Common myeloid progenitor, CD34-positive (primary cell): ENCODE results near the gene IYD.

ENCODE experiments used
- CTCF ChIA-PET: fragments of 350-600 bp; sonication (Branson Sonifier 250); formaldehyde crosslinking; loops from one replicate; lab custom pipeline; 2021; ENCODE audit warnings: antibody characterized with exemption; lab: Charles Lee
- POLR2A ChIA-PET: fragments of 350-600 bp; sonication (Branson Sonifier 250); formaldehyde crosslinking; loops from one replicate; lab custom pipeline; 2021; ENCODE audit warnings: antibody characterized with exemption; lab: Charles Lee
- DNase-seq, 3 donors: peaks; one replicate each; pipeline versions ENCODE4 v3.0.0 to v3.0.0-alpha.2; 2013
- H3K27ac ChIP-seq, 2 experiments: 1 replicate in 1 of 2; 2 replicates in 1 of 2; pipeline ENCODE4 v1.7.0; 2013; ENCODE audit warnings: inconsistent platforms in 2 of 2, low read length in 2 of 2, mild to moderate bottlenecking in 2 of 2, low read depth in 1 of 2, moderate library complexity in 1 of 2; ENCODE audit not compliant: severe bottlenecking in 2 of 2, insufficient read depth in 1 of 2, poor library complexity in 1 of 2
- H3K27me3 ChIP-seq, 5 experiments: replicated peaks in 2 of 5; 1 replicate in 3 of 5; 2 replicates in 2 of 5; pipeline versions ENCODE4 v1.6.1 to v1.7.0; 2013; ENCODE audit warnings: low read length in 4 of 5, mild to moderate bottlenecking in 2 of 5, moderate library complexity in 2 of 5, inconsistent platforms in 1 of 5; ENCODE audit not compliant: insufficient read depth in 5 of 5, control insufficient read depth in 4 of 5
- H3K36me3 ChIP-seq, 4 experiments: 1 replicate in 2 of 4; 2 replicates in 2 of 4; pipeline versions ENCODE4 v1.6.1 to v1.7.0; 2013; ENCODE audit warnings: low read length in 3 of 4, control low read depth in 1 of 4, mild to moderate bottlenecking in 1 of 4; ENCODE audit not compliant: control insufficient read depth in 4 of 4, insufficient read depth in 4 of 4
- H3K4me1 ChIP-seq, 4 experiments: 1 replicate in 3 of 4; 2 replicates in 1 of 4; pipeline versions ENCODE4 v1.6.1 to v1.7.1; 2013; ENCODE audit warnings: low read length in 3 of 4, mild to moderate bottlenecking in 3 of 4, control low read depth in 1 of 4, inconsistent platforms in 1 of 4, moderate library complexity in 1 of 4; ENCODE audit not compliant: control insufficient read depth in 4 of 4, insufficient read depth in 4 of 4; ENCODE audit errors: control extremely low read depth in 1 of 4
- H3K4me3 ChIP-seq, 7 experiments: 1 replicate in 4 of 7; 2 replicates in 3 of 7; pipeline versions ENCODE4 v1.5.1 to v1.7.0; 2013; ENCODE audit warnings: mild to moderate bottlenecking in 7 of 7, low read length in 6 of 7, moderate library complexity in 6 of 7, inconsistent platforms in 2 of 7, low read depth in 2 of 7, control low read depth in 1 of 7; ENCODE audit not compliant: insufficient read depth in 4 of 7, control insufficient read depth in 1 of 7; ENCODE audit errors: extremely low read depth in 1 of 7
- H3K9me3 ChIP-seq, 5 experiments: 1 replicate in 4 of 5; 2 replicates in 1 of 5; pipeline versions ENCODE4 v1.6.1 to v1.7.1; 2013; ENCODE audit warnings: low read length in 4 of 5, mild to moderate bottlenecking in 2 of 5, inconsistent platforms in 1 of 5, low read depth in 1 of 5, moderate library complexity in 1 of 5; ENCODE audit not compliant: control insufficient read depth in 4 of 5, insufficient read depth in 2 of 5; ENCODE audit errors: control extremely low read depth in 1 of 5
- WGBS: methylation state at CpG from one replicate; pipeline ENCODE4 v1.1.5; 2013; ENCODE audit not compliant: insufficient coverage; 5-methylcytosine and 5-hydroxymethylcytosine counted together

IYD gene

DNA sequence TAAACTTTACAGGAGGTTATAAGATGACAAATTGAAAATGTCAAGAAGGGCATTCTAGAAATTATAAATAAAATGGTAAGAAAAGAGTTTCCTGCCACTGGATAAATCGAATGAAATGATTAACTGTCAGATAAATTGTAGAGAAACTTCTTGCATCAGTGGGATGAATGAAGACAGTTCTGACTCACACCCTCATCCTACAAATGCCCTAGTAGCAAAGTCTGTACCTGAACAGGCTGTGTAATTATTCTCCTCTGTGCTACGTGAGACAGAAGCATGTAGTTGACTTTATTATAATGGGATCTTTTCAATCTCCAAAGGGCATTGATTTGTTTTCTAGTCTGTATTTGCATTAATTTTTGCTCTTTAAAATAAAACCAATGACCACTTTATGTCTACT, 47.3 kb downstream of the IYD start:
- CTCF ChIA-PET: interaction anchor here (1.0 to 6.9 kb wide), 6 partner anchors 8 to 401 kb away, joined by 3 to 114 read pairs (median 11); no protein-coding TSS in a partner anchor
- Histone ChIP-seq H3K4me1 (peaks cover 2 to 10% (median 6%) of the 10 kb centered on the region in 4 experiments), H3K27ac (no peak overlapping the region), H3K27me3 (peaks cover 0 to 17% (median 0%) of the 10 kb centered on the region in 5 experiments), H3K36me3 (no peaks in the 10 kb centered on the region), H3K4me3 (no peak overlapping the region), H3K9me3 (no peaks in the 10 kb centered on the region)
- no peak for DNase-seq
- no CpG with 5 or more reads among the region's 2 CpGs for WGBS
- POLR2A ChIA-PET: no interaction called here

DNA sequence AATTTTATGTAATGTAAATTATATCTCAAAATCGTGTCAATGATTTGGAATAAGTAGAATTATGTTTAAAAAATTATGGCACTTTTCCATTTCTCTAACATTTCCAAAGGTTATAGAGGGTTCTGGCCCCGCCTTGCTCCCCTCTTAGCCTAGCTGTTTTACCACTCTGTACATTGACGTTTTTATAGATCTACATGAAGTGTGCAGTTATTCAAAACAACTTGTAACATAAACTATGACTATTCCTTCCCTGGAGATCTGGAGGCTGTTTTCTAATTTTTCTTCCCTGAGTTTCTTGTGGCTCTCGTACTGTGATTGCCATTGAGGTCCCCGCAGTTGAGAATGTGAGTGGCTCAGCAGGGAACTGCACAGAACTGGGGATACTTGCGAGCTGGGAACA, 48.4 kb downstream of the IYD start:
- ChIA-PET CTCF (interaction anchor here (0.8 to 6.9 kb wide), 18 partner anchors 8 to 409 kb away, joined by 3 to 114 read pairs (median 6); partner anchors contain the start of gene PLEKHG1), POLR2A (no interaction called here)
- WGBS: 86% methylated on average over 4 of the region's 6 CpGs
- H3K36me3 ChIP-seq: no peaks in the 10 kb centered on the region
- H3K27me3 ChIP-seq: peaks cover 0 to 17% (median 0%) of the 10 kb centered on the region in 5 experiments
- H3K4me3 ChIP-seq: no peak overlapping the region
- H3K4me1 ChIP-seq: peaks cover 2 to 10% (median 6%) of the 10 kb centered on the region in 4 experiments
- no peak overlapping the region for H3K27ac ChIP-seq
- H3K9me3 ChIP-seq: no peaks in the 10 kb centered on the region
- DNase-seq: no peak

DNA sequence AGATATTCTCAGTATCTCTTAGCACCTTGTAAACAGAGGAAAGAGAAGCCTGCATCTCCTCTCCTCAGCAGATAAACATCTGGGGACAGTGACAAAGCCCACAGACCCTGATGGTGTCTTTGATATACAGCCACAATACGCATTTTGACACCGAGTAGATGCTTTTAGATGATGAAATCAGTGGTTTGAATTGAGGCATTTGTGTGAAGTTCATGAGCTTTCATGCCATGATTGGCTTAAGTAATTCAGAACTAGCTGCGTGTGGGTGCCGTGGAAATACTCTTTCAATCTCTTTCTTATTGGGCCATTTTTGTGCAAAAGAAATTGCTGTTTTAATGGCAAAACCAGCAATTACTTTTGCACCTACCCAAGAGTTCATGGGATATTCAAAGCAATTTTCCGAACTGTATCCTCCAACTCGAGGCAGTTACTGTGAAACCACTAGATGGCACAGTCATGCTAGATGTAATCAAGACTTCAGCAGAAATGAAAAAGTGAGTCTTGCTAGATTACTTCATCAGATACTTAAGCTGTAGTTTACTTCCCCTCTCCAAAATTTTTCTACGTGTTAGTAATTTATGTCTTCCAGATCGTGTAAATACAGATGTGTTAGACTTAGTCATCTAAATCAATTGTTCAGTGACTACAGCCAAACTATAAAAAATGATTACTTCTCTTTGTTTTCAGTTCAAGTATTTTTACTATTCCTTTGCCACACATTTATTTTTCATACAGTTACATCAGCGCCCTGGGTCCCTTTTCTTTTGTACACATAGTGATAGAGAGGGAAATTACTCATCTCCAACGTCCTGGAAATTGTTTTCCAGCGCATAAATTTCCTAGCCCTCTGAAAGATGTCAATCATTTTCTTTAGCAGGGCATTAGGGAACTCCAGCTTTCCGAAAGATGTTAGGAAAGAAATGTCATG, 49.4 kb downstream of the IYD start:
- ChIA-PET POLR2A (interaction anchor here (0.6 kb wide), 1 partner anchor 25 kb away, joined by 4 read pairs; no protein-coding TSS in a partner anchor), CTCF (interaction anchor here (0.8 to 6.9 kb wide), 32 partner anchors 8 to 462 kb away, joined by 3 to 114 read pairs (median 4); partner anchors contain the start of genes MTHFD1L and PLEKHG1)
- Histone ChIP-seq H3K27ac (peak overlapping the region in 1 of 2 experiments; percentile 50), H3K4me1 (peaks cover 2 to 10% (median 6%) of the 10 kb centered on the region in 4 experiments), H3K27me3 (peaks cover 0 to 17% (median 0%) of the 10 kb centered on the region in 5 experiments), H3K4me3 (peak overlapping the region in 6 of 7 experiments; percentile 39 to 79 (median 60)), H3K9me3 (no peaks in the 10 kb centered on the region), H3K36me3 (no peaks in the 10 kb centered on the region)
- DNase-seq: peak; percentile 76 to 88 (median 87)
- WGBS: 50% methylated on average over 2 of the region's 12 CpGs

DNA sequence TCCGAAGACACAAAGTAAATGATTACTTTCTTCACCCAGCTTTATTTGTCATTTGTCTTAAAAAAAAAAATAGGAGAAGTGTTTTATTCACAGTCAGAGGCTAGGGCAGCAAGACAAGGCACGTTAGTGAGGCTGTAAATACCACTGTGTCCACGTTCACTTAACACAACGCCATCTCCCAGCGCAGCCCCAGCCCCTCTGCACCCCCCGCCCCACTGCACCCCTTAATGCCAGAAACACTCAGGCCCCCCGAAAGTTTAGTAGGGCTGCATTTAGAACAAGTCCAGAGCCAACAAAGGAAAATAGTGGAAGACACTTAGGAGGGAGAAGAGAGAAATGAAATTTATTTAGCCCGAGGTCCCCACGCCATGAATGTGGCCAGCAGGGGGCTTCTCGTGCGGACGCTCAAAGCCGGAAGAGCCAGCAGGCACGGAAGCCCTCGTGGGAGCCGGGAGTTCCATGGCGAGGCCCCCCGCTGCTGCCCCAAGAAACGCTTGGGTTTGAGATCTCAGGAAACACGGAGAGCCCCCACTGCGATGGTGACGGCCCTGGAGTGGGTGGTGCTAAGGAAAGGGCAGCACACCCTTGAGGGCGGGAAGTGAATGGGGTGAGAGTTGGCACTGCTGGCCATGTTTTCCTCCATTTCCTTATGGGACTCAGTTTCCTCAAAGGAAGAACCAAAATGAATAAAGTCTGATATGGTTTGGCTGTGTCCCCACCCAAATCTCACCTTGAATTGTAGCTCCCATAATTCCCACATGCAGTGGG, 50.2 kb downstream of the IYD start:
- peaks cover 2 to 10% (median 6%) of the 10 kb centered on the region in 4 experiments for H3K4me1 ChIP-seq
- H3K36me3 ChIP-seq: no peaks in the 10 kb centered on the region
- 0% methylated on average over 15 of the region's 23 CpGs for WGBS
- DNase-seq: peak; percentile 72 to 76 (median 76)
- ChIA-PET CTCF (interaction anchor here (0.7 to 6.9 kb wide), 28 partner anchors 11 to 461 kb away, joined by 3 to 114 read pairs (median 4); partner anchors contain the start of genes MTHFD1L and PLEKHG1), POLR2A (interaction anchor here (0.6 kb wide), 1 partner anchor 26 kb away, joined by 4 read pairs; no protein-coding TSS in a partner anchor)
- peak overlapping the region in 1 of 2 experiments; percentile 50 for H3K27ac ChIP-seq
- peaks cover 0 to 17% (median 0%) of the 10 kb centered on the region in 5 experiments for H3K27me3 ChIP-seq
- peak overlapping the region; percentile 26 to 79 (median 54) for H3K4me3 ChIP-seq
- no peaks in the 10 kb centered on the region for H3K9me3 ChIP-seq

DNA sequence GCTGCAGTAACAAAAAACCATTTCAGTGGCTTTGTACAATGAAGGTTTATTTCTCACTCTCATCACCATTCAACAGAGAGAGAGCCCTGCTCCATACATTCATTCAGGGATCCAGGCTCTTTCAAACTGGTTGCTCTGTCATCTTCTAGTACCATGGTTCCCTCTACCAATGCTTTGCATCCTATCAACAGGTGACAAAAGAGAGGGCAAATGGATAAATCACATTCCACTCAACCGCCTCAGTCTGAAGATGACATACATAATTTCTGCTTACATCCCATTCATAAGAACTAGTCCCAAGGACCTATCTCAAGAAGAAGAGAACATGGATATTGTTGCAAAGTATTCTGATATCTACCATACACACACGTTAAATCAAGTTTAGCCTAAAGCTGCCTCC, 51.6 kb downstream of the IYD start:
- Histone ChIP-seq H3K36me3 (no peaks in the 10 kb centered on the region), H3K27me3 (peaks cover 0 to 14% (median 0%) of the 10 kb centered on the region in 5 experiments), H3K27ac (no peak overlapping the region), H3K4me3 (no peak overlapping the region), H3K9me3 (peaks cover 0 to 9% (median 6%) of the 10 kb centered on the region in 5 experiments), H3K4me1 (peaks cover 2 to 10% (median 6%) of the 10 kb centered on the region in 4 experiments)
- DNase-seq: no peak
- POLR2A ChIA-PET: no interaction called here
- CTCF ChIA-PET: interaction anchor here (0.6 to 6.9 kb wide), 8 partner anchors 11 to 397 kb away, joined by 3 to 114 read pairs (median 4); no protein-coding TSS in a partner anchor
- no CpG with 5 or more reads among the region's 2 CpGs for WGBS

DNA sequence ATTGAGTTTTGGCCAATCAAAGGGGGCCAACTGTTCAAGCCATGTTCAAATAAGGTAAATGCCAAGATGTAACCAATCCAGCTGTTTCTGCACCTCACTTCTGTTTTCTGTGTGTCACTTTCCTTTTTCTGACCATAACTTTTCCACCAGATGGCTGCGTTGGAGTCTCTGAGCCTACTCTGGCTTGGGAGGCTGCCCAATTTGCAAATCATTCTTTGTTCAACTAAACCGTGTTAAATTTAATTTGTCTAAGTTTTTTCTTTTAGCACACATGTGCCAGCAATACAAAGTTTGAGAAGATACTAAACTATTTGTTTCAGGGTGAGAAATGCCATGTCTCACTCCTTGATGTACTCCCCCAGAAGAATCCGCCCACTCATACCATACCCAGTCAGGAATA, 52.1 kb downstream of the IYD start:
- 88% methylated on average over 2 of the region's 3 CpGs for WGBS
- CTCF ChIA-PET: interaction anchor here (0.9 to 6.9 kb wide), 5 partner anchors 14 to 396 kb away, joined by 3 to 114 read pairs (median 4); no protein-coding TSS in a partner anchor
- DNase-seq: peak in 1 of 3 donors; percentile 8
- H3K27me3 ChIP-seq: peaks cover 0 to 12% (median 0%) of the 10 kb centered on the region in 5 experiments
- POLR2A ChIA-PET: no interaction called here
- no peaks in the 10 kb centered on the region for H3K36me3 ChIP-seq
- H3K9me3 ChIP-seq: peaks cover 0 to 9% (median 6%) of the 10 kb centered on the region in 5 experiments
- H3K27ac ChIP-seq: no peak overlapping the region
- peaks cover 2 to 10% (median 6%) of the 10 kb centered on the region in 4 experiments for H3K4me1 ChIP-seq
- no peak overlapping the region for H3K4me3 ChIP-seq
